Ovary (tissue), 3 donors: ENCODE results near the gene MYBL2.

Source experiments
- CTCF ChIP-seq, 3 donors: fragments of 450-650 bp in 2 of 3; fragments of 200-600 bp in 1 of 3; IDR thresholded peaks; one replicate each; pipeline versions ENCODE4 v1.5.1 to v1.8.0; 2016 to 2022; ENCODE audit warnings: antibody characterized with exemption in 3 of 3, mild to moderate bottlenecking in 1 of 3
- POLR2A ChIP-seq: fragments of 450-650 bp; IDR thresholded peaks from one replicate; pipeline ENCODE4 v1.6.1; 2017; ENCODE audit warnings: antibody characterized with exemption, mild to moderate bottlenecking, moderate library complexity
- donor health status: DM: no; HTN: no; CAD: no.

- TF ChIP-seq CTCF (IDR thresholded peaks at IDR 0.05) (no peak), POLR2A (no peak)
These were observed at the start of gene MYBL2 for GRCh38 chr20:43666376-43667328.
